HG02870 (cell line): ENCODE measurements around the gene SLC24A3.

Experiments used
- ATAC-seq: cut with Tn5 transposase; IDR thresholded peaks from one replicate; pipeline ENCODE4 v1.9.1; 2021; ENCODE audit warnings: mild to moderate bottlenecking, moderate library complexity; ENCODE audit not compliant: unreplicated experiment

Gene SLC24A3

DNA sequence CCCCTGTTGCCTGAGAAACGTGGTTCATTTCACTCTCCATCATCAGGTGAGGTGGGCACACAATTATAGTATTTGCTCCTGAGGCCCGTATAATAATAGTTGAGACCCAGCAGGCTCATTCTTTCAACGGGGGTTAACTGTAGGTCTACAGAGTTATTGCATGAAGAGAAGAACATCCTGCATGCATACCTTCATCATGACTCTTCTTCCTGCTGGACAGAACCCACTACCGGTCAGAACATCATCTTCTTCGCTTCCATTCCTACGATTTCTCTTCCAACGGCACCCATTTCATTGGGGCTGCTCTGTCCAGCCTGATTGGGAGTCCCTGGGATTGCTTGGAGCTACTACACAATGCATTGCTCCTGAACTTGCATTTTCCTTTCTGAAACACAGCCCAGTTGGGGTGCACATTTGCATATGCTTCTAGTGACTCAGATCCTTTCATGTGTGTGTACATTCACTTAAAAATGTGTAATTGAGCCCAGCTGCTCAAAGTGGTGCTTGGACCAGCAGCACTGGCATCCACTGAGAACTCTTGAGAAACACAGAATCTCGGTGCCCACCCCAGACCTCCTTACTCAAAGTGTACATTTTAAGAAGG is 57.4 kb downstream of the SLC24A3 start:
- no peak for ATAC-seq

DNA sequence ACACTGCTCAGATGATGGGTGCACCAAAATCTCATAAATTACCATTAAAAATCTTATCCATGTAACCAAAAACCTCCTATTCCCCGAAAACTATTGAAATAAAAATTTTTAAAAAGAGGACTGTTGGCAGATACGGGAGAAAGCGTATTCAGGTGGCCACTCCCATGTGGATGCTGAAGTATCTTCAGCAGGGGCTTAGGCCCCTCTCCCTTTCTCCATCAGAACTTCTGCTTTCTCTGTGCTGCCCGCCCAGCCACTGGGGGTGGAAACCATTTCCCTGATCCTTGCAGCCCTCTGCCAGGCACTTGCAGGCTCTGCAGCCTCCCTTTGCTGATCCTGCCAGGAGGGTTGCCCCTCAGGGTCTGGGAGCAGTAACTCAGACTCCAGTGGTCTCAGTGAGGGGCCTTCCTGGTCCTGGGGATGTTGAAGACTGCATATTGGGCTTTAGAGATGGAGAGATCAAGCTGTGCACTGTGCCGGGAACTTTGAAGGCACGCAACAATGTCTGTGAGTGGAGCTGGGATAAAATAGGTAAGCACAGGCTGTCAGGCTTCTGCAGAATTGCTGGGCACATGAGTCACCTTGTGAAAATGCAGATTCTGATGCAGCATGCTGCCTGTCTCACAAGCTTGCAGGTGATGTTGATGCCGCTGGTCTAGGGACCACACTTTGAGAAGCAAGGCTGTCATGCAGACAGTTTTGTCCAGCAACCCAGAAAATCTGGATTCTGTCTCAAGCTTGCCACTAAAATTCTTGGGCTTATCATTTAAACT is 59.6 kb downstream of the SLC24A3 start:
- ATAC-seq, result no peak

DNA sequence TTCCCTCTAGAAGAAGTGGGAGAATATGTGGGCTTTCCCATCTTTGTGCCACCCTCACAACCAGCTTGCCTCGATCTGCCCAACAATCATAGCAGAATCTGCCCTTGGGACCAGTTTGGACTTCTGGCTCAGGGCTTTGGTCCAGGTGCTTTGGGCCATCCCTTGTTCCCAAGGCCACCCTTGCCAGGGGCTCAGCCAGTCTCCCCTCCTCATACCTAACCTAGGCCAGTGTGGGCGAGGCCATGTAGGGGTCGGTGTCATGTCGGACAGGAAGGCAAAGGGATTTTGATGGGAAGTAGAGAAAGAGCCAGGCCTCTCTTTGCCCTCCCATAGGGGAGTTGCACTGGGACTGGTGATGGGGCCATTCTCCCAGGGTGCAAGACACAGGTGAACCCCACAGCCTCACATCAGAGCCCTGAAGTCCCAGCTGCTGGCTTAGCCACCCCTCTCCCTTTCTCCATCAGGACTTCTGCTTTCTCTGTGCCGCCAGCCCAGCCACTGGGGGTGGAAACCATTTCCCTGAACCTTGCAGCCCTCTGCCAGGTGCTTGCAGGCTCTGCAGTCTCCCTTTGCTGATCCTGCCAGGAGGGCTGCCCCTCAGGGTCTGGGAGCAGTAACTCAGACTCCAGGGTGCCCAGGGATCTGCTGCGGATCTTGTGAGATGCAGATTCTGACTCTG is 60.7 kb downstream of the SLC24A3 start:
- ATAC-seq, result no peak

DNA sequence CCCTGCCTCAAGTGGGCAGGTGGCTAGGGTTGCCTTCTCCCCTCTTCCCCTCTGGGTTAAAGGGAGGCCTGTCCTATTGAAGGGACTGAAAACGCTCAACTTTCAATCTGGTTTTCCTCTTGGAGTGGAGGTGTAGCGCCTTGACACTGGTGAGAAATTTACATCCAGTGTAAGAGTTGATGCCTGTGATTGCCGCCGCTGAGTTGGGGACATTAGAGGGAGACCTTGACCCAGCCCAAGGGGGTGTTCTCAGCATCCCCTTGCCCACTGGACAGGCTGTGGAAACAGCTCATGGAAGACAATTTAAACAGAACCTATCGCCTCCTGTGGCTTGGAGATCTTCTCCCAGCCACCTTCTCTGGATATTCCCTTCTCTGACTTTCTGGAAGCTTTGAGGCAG is 61.6 kb downstream of the SLC24A3 start:
- ATAC-seq, result no peak

DNA sequence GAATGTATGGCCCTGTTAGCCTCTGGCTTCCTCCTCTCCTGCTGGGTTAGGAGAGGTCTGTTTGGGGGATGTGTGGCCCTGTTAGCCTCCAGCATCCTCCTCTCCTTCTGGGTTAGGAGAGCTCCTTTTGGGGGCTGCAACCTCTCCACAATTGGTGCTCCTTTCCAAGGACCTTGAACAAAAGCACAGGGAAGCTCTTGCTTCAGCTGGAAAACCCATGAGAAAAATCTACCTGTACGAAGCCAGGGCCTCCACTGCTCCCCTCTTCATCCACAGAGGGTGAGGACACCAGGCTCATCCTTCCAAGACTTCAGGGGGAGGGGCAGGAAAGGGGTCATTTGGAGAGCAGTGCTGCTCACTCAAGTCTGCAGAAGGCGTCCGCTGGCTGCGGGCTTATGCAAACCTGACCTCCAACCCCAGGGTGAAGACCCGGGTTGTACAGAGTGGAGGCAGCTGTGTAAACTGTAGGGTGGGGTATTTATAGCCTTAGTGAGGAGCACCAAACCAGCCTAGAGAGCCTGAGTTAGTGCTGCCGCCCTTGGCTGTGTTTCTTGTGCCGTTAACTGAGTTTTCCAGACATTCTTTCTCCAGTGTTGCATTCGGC is 62.1 kb downstream of the SLC24A3 start:
- no peak for ATAC-seq

DNA sequence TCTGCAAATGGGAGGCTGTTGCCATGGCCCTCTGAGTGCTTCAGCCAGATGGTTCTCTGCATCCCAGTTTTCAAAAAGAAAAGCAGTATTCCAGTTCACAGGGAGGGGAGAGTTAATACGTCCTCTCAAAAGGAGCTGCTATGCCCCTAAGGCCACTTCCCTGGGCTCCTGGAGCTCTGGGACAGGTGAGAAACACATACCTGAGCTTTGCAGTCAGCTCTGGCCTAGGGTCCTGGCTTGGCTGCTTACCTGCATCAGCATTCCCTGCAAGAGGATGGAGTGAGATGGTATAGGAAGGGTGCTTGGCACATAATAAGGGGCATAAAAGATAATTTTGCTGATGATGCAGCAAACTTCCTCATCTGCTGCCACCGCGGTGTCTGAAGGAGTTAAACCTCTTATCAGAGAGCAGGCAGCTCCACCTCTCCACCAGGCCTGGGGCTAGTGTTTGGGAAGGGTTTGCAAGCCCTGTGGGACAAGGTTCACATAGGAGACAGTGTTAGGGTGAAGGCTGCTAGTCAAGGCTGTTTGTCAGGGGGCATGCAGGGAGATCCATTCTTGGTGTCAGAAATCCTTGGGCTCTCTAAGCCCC is 62.7 kb downstream of the SLC24A3 start:
- no peak for ATAC-seq

DNA sequence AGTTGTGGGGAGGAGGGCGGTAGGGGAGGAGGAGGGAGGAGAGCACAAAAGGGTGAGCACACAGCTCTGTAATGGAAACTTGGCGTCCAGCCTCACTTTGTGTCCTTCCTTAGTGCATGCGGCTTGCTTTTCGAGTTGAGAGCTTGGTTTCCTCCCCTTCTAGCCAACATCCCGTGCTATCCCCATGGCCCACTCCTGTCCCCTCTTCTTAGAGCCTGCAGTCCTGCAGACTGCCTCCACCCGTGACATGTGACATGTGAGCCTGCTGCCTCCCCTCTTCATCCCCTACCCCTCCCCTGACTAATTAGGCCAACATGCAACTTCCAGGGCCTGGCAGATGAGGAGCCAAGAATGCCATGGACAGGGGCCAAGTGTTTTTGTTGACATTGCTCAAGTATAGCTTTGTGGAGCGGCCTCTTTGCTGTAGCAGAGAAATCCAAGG is 63.2 kb downstream of the SLC24A3 start:
- ATAC-seq, result no peak

DNA sequence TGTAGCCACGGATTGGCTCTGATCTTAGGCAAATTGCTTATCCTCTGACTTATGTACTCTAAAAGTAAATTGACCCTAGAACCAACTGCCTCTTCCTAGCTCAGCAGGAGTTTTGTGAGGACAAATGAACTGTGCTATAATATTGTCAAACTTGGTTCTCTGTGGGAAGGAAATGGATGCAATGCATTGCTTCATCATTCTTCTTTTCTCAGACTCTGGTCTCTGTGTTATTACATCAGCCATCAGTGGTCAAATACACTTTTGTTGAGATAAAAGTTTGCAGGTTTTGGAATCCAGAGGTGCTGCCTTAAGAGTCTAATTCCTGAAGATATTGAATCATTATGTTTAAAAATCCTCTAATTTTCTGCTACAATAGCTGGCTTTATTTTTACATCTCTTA is 64.9 kb downstream of the SLC24A3 start:
- ATAC-seq, result no peak

DNA sequence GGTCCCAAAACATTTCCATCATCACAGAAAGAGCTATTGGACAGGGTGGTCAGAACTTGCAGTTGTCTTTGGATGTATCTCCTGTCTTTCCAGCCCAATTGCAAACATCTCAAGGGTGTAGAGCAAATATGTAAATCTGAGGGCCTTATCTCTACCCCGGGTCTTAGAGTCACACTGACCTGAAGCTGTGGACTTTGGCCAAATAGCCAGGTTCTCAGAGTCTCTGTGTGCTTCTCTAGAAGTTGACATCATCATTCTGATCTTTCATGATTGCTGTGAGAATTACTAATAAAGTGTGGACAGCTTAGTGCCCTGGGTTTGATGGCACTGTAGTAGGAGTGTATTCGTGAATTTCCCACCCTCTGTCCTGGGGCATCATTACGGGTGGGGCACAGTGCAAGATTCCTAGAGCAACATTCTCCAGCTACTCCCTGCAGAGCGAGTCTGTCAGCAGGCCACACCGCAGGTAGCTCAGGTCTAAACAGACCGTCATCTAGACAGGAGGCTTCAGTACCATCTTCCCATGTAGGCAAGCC is 71.1 kb downstream of the SLC24A3 start:
- ATAC-seq, result no peak

DNA sequence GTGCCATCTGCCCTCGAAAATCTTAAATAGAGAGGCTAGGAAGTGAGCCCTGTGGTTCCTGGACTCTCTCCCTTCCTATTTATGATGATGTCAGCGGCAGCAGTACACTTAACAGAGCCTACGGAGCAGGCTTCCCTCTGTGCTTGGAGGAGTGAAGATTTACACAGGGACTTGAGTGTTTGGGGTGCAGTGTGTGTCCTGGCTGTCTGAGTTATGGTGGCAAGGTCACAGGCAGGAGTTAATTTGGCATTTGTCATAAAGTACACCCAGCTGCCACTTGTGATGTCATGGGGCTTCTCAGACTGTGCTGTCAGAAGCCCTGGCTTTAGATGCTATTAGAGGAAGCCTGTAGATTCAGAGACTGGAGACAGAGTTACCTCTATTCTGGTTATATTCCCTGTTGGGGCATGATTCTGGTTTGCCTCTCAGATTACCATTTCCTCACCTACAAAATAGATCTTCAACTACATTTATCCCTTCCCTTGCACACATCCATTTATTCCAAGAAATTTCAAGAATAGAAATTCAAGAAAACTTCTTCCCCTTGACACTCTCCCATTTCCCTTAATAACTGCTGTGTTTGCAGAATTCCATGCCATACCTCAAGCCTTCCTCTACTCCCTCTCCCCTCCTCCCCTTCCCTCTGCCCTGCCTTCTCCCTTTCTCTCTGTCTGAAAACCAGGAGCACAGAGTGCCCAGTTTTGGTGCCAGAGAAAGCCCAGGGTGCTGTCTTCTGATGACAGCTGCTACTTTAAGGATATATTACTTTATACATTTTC is 72.1 kb downstream of the SLC24A3 start:
- no peak for ATAC-seq

DNA sequence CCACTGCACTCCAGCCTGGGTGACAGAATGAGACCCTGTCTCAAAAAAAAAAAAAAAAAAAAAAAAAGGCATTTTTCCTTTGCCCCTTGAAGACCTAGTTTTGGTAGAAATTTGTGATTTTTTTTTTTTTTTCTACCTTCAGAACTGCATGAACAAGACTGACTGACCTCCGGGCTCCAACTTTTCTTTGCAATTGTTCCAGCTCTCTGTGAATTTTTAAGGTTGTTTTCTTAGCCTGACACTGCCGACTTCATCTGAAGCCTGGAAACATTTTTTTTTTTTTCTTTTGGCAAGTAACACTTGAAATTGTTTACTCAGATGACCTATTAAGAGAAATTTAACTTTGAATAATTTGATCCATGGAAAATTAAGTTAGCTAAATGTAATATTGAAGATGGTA is 73.0 kb downstream of the SLC24A3 start:
- ATAC-seq, result no peak

DNA sequence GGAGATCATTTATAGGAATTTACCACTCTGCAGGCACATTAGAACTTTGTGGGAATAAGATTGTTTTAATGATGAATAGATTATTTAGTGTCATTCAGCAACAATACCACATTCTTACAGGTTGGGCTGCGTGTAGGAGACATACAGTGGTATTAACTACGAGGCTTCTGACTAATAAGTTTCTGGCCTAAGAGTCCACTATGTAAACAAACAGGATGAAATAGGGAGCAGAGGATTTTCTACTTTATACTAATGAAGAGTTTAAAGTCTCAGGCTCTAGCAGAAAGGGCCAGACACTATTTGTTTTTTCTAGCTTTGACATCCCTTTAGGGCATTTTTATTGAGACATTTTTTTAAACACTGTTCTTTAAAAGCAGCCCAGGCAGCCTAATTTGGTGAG is 75.6 kb downstream of the SLC24A3 start:
- ATAC-seq, result no peak

DNA sequence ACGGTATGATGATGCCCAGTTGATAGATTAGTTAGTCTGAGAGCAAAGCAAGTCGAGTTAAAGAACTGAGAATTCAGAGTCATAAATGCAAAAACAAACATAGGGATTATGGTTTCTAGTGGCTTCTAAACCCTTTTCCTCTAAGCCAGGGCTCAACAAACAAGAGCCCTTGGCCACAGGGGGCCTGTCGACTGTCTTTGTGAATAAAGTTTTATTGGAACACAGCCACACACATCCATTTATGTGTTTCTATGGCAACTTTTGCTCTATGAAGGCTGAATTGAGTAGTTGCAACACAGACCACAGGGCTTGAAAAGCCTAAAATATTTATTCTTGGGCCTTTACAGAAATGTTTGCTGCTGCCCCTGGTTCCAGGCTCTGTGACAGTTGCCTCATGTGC is 76.2 kb downstream of the SLC24A3 start:
- ATAC-seq, result no peak

DNA sequence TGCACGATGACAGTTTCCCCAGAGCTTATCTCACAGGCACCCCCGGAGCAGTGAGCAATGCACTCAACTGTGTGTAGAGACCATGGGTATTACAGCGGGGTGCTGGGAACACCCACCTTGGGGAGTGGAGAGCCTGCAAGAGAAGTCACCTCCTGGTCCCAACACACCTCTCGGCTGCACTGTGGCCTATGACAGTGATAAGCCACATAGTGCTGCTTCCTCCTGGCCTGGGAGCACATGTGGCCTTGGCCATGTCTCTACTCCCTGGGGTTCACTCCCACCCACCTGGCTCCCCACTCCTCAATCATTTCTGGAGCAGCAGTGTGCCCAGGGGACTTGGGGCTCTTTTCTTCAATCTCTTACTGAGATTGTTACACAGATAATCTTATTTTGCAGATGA is 77.0 kb downstream of the SLC24A3 start:
- ATAC-seq, result no peak

DNA sequence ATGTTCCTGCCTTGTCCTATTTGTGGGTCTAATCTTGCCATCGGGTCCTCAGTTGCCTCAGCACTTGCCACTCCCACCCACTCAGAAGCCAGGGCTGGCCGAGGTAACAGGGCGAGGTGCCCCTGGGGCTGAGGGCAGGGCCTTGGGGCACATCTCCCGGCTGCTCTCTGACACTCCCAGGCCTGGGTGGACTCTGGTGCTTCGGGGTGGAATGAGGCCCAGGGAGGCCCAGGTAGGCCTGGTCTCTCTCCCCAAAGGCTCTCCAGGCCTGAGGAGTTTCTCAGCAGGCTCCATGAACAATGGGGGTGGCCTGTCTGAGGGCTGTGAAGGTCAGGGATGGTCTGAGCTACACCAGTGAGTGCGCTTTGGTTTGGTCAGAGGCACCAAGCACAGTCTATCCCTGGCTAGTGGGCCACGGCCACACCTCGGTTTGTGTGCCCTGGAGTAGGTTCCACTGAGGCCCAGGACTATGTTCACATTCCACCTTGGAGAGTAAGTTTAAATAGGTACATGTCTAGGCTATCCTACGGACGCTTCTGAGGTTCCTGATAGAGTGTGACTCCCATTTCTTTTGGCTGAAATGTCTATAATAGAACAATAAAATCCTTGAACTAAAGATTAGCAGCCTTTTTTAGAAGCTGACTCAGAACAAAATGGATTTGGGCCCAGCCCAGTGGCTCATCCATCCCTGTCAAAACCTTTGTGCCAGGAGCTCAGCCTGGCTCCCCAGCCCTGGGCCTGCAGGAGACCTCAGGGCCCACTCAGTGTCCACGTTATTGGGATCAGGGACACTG is 78.8 kb downstream of the SLC24A3 start:
- ATAC-seq, result no peak

DNA sequence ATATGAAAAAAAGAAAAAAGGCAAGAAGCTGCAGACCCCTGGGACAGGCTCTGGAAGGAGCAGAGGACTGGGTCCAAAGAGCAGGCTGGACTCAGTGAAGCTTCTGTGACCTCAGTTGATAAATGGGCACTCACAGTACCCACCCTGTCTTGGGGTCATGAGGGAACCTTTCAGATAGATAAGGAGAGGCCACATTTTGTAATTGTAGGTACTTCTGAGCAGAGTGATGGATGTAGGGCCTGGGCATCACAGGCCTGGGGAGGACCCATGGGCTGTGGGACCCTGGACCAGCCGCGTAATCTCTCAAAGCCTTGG is 79.3 kb downstream of the SLC24A3 start:
- ATAC-seq, result no peak

DNA sequence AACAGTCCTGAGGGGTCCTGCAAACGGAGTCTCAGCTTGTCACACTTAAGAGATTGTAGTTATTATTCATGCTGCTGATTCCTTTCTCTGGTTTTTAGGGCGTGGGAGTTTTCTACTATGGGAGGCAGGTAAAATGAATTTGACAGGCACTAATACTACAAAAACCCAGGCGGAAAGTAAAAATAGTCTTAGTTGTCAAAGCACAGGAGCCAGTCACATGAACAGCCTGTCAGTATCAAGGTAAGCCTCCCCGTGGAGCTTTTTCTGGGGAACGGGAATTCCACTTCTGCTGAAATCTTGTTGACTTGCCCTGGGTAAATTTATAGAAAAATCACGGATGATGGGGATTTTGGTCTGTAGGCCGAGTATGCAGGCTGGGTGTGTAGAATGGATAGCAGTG is 79.8 kb downstream of the SLC24A3 start:
- ATAC-seq, result no peak

DNA sequence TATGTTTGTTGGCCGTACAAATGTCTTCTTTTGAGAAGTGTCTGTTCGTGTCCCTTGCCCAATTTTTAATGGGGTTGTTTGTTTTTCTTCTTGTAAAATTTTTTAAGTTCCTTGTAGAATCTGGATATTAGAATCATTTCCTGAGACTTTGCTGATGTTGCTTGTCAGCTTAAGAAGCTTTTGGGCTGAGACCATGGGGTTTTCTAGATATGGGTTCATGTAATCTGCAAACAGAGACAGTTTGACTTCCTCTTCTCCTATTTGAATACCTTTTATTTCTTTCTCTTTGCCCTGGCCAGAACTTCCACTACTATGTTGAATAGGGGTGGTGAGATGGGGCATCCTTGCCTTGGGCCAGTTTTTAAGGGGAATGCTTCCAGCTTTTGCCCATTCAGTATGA is 82.6 kb downstream of the SLC24A3 start:
- no peak for ATAC-seq

DNA sequence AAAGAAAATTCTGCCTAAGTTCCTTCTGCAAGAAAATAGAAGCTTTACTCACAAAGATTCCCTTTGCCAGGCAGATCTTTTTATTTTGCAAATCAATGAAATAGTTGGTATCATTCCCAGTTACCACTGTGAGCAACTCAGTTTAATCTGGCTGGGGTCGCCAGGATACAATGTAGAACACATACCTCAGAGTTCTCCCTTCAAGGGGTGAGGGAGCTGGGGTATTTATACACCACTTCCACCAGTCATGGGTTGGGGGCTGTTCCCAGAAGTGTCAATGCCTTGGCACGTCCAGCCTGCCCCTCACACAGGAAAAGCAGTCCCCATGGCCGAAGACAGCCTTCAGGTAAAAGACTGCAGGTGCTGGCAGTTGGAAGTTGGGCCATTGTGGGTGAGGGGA is 86.2 kb downstream of the SLC24A3 start:
- no peak for ATAC-seq

DNA sequence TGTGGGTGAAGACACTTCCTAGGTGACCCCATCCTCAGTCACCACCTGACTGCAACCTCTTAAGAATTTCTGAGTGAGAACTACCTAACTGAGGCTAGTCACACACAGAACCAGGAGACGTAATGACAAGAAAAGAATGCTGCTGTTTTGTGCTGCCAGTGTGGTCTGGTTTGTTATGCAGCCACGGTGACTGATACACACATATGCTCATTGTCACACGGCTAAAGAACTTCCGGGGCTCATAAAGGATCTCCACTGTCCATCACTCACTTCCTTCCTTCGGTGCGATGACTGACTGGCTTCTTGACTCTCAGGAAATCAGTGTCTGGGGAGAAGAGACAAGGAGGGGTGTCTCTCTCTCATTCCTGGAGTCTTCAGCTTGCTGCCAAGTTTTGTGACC is 88.0 kb downstream of the SLC24A3 start:
- no peak for ATAC-seq
